Small intestine (tissue), 7 donors: Measurements from ENCODE around the gene TNRC6A. TPM values are rescaled to one million over a fixed set of nuclear protein-coding genes. Genes with fewer than 3 reads are reported as not detected.

Experiments used
- DNase-seq, 2 donors: peaks; one replicate each; pipeline versions ENCODE4 v3.0.0 to v3.0.0-alpha.2; 2013
- FAIRE-seq: peaks from 2 replicates; lab custom pipeline; 2012; peaks lifted over from hg19 to GRCh38; lab: Jason Lieb, UNC
- H3K27ac ChIP-seq, 3 donors: one replicate each; pipeline ENCODE4 v1.5.1; 2013; ENCODE audit warnings: low read length in 2 of 3, mild to moderate bottlenecking in 2 of 3, control low read depth in 1 of 3, inconsistent platforms in 1 of 3, low read depth in 1 of 3, moderate library complexity in 1 of 3
- H3K27me3 ChIP-seq, 3 donors: one replicate each; pipeline ENCODE4 v1.6.1; 2013; ENCODE audit warnings: low read length in 3 of 3, inconsistent platforms in 1 of 3; ENCODE audit not compliant: control insufficient read depth in 3 of 3, insufficient read depth in 3 of 3
- H3K36me3 ChIP-seq, 3 donors: one replicate each; pipeline ENCODE4 v1.6.1; 2013; ENCODE audit warnings: low read length in 3 of 3, inconsistent platforms in 1 of 3, low read depth in 1 of 3, mild to moderate bottlenecking in 1 of 3, moderate library complexity in 1 of 3; ENCODE audit not compliant: control insufficient read depth in 3 of 3, insufficient read depth in 2 of 3
- H3K4me1 ChIP-seq, 3 donors: one replicate each; pipeline ENCODE4 v1.6.1; 2013; ENCODE audit warnings: low read length in 2 of 3, inconsistent platforms in 1 of 3, low read depth in 1 of 3, mild to moderate bottlenecking in 1 of 3, moderate library complexity in 1 of 3; ENCODE audit not compliant: control insufficient read depth in 3 of 3, insufficient read depth in 2 of 3
- H3K4me3 ChIP-seq, 3 donors: one replicate each; pipeline ENCODE4 v1.5.1; 2013; ENCODE audit warnings: low read length in 3 of 3, control low read depth in 1 of 3, inconsistent platforms in 1 of 3, low read depth in 1 of 3, mild to moderate bottlenecking in 1 of 3, moderate library complexity in 1 of 3
- H3K9me3 ChIP-seq, 2 donors: one replicate each; pipeline ENCODE4 v1.6.1; 2013; ENCODE audit warnings: low read depth in 1 of 2, low read length in 1 of 2; ENCODE audit not compliant: control insufficient read depth in 2 of 2, insufficient read depth in 1 of 2
- WGBS, 3 donors: extraction: QIAGEN DNeasy Blood & Tissue Kit; methylation state at CpG; one replicate each; pipeline ENCODE4 v1.1.7; 2013; 5-methylcytosine and 5-hydroxymethylcytosine counted together
- polyA plus RNA-seq, 4 donors: library from polyadenylated mRNA; stranded (reverse) in 3 of 4; unstranded in 1 of 4; fragments of 200-250 nt in 3 of 4; fragments of 120-200 nt in 1 of 4; gene quantifications; one replicate each; pipeline versions ENCODE4 v1.2.1 to v1.2.3, GENCODE V29; 2013
- donor health status: healthy with polysubstance abuse.
- donor health status: control.
- donor health status: control.
- donor health status: Bipolar disorder and iron deficiency.
- donor health status: healthy.

The TNRC6A gene
- polyA plus RNA-seq, 4 donors, result 8.1 to 39.8 (median 14.1) TPM

DNA sequence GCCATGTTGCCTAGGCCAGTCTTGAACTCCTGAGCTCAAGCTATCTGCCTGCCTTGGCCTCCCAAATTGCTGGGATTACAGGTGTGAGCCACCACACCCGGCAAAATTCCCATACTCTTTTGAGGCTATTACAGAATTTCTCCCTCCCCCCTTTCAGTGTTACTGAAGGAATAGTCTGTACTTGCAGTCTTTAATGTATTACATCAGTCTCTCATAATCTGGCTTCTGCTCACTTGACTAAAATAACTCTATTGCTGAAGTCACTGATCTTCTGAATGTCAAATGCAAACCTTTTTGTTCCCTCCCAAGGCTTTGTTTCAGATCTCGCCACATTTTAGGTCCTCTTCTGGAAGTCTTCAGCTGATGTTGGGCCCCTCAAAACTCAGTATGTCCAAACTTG is 51.8 kb downstream of the TNRC6A start:
- H3K9me3 ChIP-seq, result no peaks in the 10 kb centered on the region
- WGBS, 3 donors, result 96 to 98% (median 97%) methylated on average over 2 of the region's 2 CpGs
- no peaks in the 10 kb centered on the region for H3K27me3 ChIP-seq
- no peak overlapping the region for H3K4me3 ChIP-seq
- no peak for FAIRE-seq
- no peaks in the 10 kb centered on the region for H3K4me1 ChIP-seq
- no peak for DNase-seq
- peaks cover 5 to 25% (median 24%) of the 10 kb centered on the region in 3 donors for H3K36me3 ChIP-seq
- no peak overlapping the region for H3K27ac ChIP-seq

DNA sequence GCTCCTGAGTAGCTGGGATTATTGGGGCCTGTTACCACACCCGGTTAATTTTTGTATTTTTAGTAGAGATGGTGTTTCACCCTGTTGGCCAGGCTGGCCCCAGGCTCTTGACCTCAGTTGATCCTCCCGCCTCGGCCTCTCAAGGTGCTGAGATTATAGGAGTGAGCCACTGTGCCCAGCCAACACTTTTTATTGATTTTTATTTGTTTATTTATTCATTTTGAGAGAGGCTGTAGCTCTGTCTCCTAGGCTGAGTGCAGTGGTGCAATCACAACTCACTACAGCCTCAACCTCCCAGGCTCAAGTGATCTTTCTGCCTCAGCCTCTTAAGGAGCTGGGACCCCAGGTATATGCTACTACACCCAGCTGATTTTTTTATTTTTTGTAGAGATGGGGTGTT is 54.7 kb downstream of the TNRC6A start:
- no peak for DNase-seq
- H3K27me3 ChIP-seq, result no peaks in the 10 kb centered on the region
- H3K4me1 ChIP-seq, result no peaks in the 10 kb centered on the region
- WGBS, 3 donors, result 84 to 94% (median 89%) methylated on average over 3 of the region's 3 CpGs
- no peak overlapping the region for H3K27ac ChIP-seq
- H3K9me3 ChIP-seq, result no peaks in the 10 kb centered on the region
- no peak for FAIRE-seq
- H3K36me3 ChIP-seq, result peaks cover 7 to 27% (median 19%) of the 10 kb centered on the region in 3 donors
- H3K4me3 ChIP-seq, result no peak overlapping the region

DNA sequence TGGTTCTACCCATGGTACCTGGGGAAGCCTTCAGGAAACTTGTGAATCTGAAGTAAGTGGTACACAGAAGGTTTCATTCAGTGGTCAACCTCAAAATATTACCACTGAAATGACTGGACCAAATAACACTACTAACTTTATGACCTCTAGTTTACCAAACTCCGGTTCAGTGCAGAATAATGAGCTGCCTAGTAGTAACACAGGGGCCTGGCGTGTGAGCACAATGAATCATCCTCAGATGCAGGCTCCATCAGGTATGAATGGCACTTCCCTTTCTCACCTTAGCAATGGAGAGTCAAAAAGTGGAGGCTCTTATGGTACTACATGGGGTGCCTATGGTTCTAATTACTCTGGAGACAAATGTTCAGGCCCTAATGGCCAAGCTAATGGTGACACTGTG is 60.4 kb downstream of the TNRC6A start:
- WGBS, 3 donors, result 93 to 95% (median 94%) methylated on average over 2 of the region's 2 CpGs
- FAIRE-seq, result no peak

DNA sequence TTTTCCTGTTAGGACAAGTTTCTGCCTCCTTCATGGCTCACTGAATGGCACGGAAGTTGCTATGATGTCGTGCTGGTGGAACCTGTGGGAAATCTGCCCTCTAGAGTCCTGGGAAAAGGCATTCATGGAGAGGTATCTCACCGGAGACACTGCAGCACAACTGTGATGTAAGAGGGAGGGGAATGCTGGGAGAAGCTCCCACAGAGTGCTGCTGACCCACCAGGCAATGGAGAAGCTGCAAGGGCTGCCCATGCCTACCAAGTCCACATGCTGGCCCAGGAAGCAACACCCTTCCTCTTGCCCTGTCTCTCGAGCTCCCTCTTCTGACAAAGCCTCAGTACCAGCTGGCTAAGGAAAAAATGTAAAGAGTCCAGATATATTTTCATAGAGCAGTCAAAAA is 71.1 kb downstream of the TNRC6A start:
- Histone ChIP-seq H3K9me3 (no peaks in the 10 kb centered on the region), H3K4me1 (no peaks in the 10 kb centered on the region), H3K36me3 (peaks cover 25 to 31% (median 31%) of the 10 kb centered on the region in 3 donors), H3K27me3 (no peaks in the 10 kb centered on the region), H3K27ac (no peak overlapping the region), H3K4me3 (no peak overlapping the region)
- FAIRE-seq (no peak), DNase-seq (no peak)
- 84 to 94% (median 91%) methylated on average over 4 of the region's 4 CpGs for WGBS, 3 donors

More for the DNA sequence above, 60.4 kb downstream of the TNRC6A start:
- no peaks in the 10 kb centered on the region for H3K9me3 ChIP-seq
- H3K27ac ChIP-seq, result no peak overlapping the region
- no peaks in the 10 kb centered on the region for H3K4me1 ChIP-seq
- no peaks in the 10 kb centered on the region for H3K27me3 ChIP-seq
- DNase-seq, result no peak
- peaks cover 18 to 37% (median 35%) of the 10 kb centered on the region in 3 donors for H3K36me3 ChIP-seq
- H3K4me3 ChIP-seq, result no peak overlapping the region

DNA sequence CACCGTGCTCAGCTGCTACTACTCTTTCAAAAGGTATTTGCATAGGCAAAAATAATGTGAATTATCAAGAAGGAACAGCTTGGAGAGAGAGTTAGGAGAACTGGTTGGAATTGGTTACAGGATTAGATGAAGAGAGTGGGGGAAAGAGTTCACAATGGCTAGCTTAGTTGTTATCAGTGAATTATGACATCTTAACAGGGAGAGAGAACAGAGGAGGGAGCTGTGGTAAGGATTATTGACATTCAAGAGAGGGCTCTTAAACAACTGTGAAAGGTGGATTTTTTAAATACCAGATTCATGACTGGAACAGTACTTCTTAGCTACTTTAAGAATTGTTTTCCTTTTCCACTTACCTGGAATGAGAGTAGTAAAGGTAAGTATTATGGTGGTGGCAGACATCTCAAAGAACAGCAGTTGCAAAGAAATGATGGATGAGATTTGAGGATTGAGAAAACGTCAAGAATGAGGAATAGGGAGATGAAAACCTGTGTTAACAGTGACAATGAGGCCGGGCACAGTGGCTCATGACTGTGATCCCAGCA is 72.4 kb downstream of the TNRC6A start:
- FAIRE-seq, result no peak
- no peak overlapping the region for H3K27ac ChIP-seq
- H3K9me3 ChIP-seq, result no peaks in the 10 kb centered on the region
- no peaks in the 10 kb centered on the region for H3K27me3 ChIP-seq
- H3K4me3 ChIP-seq, result no peak overlapping the region
- no peak for DNase-seq
- peaks cover 28 to 39% (median 38%) of the 10 kb centered on the region in 3 donors for H3K36me3 ChIP-seq
- no peaks in the 10 kb centered on the region for H3K4me1 ChIP-seq
- WGBS, 3 donors, result 85 to 93% (median 92%) methylated on average over 3 of the region's 3 CpGs

DNA sequence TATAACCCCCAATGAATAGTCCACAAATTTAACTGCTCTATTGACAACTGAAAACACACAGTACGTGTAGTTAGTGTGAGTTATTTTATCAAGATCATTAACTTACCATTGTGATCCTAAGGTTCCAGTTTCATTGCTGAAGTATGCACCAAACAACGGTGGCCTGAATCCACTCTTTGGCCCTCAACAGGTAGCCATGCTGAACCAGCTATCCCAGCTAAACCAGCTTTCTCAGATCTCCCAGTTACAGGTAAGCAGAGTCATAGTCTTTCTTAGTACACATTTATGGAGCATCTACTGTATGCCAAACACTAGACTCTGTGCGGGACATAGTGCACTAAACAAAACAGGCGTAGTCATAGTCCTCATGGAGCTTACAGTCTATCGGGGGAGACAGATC is 76.0 kb downstream of the TNRC6A start:
- no peaks in the 10 kb centered on the region for H3K4me1 ChIP-seq
- peaks cover 24 to 44% (median 28%) of the 10 kb centered on the region in 3 donors for H3K36me3 ChIP-seq
- no peak for FAIRE-seq
- no peaks in the 10 kb centered on the region for H3K27me3 ChIP-seq
- 91 to 93% (median 92%) methylated on average over 5 of the region's 5 CpGs for WGBS, 3 donors
- no peak for DNase-seq
- H3K4me3 ChIP-seq, result no peak overlapping the region
- H3K27ac ChIP-seq, result no peak overlapping the region
- no peaks in the 10 kb centered on the region for H3K9me3 ChIP-seq

DNA sequence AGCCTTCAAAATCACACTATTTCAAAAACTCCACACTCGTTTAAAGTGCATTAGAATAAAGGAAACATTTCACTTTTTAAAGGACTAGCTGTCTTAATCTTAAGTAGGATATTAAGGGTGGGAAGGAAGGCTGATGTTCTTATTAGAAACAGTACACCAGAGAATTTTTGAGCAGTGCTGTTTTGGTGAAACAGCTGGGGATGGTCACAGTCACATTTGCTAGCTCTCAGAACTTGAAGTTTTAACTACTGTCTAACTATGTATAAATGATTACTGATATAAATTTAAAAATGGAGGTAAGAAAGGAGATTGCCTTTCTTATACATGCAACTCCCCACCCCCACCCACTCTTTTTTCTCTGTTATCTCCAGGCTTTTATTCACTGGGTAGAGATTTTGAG is 77.8 kb downstream of the TNRC6A start:
- FAIRE-seq (no peak), DNase-seq (no peak)
- 50 to 63% (median 55%) methylated on average over 1 of the region's 1 CpG for WGBS, 3 donors
- Histone ChIP-seq H3K27ac (no peak overlapping the region), H3K9me3 (no peaks in the 10 kb centered on the region), H3K27me3 (no peaks in the 10 kb centered on the region), H3K4me3 (no peak overlapping the region), H3K36me3 (peaks cover 24 to 42% (median 32%) of the 10 kb centered on the region in 3 donors), H3K4me1 (no peaks in the 10 kb centered on the region)

DNA sequence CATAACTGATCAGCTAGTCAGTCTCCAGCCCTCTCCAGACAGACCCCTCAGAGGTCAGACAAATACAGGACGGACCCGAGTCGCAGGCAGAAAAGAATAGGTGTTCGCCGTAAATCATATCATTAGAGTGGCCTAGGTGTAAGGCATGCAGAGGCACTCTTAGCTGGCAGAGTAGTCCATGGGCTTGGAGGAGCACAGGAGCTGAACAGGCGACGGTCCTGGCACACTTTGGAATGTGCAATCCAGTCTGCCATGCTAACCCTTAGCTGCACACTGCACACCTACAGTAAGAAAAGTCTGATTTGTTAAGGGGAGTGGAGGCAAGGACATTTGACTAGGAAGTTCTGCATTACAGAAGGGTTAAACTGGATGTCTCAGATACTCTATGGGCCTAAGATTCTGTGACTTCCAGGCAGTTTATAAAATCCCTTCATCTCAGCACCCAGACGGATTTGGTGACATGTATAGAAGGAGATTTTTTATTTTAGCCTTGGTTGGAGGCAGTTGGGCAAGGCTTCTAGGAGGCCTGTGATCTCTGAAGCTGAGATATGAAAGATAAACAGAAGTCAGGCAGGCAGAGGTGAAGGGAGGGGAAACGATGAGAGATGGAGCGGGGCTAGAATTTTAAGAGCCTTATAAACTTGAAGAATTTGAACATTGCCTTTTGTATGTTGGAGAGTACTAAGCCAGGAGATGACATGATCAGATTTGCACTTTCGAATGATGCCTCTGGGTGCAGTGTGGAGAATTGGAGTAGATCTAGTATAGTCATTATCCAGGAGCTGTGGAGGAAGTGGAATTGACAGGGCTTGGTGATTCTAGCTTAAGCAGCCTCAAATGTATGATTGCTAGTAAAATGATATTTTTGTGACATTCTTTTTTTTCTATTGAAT is 81.7 kb downstream of the TNRC6A start:
- FAIRE-seq, result no peak
- Histone ChIP-seq H3K27me3 (no peaks in the 10 kb centered on the region), H3K27ac (no peak overlapping the region), H3K9me3 (no peaks in the 10 kb centered on the region), H3K36me3 (peaks cover 26 to 40% (median 27%) of the 10 kb centered on the region in 3 donors), H3K4me3 (no peak overlapping the region), H3K4me1 (no peaks in the 10 kb centered on the region)
- DNase-seq, result no peak
- 80 to 84% (median 84%) methylated on average over 11 of the region's 11 CpGs for WGBS, 3 donors
